D721Med (cell line): Measurements from ENCODE around the gene CFAP210.

ENCODE experiments used
- DNase-seq: peaks from one replicate; pipeline ENCODE4 v3.0.0; 2011; ENCODE audit warnings: low spot score; ENCODE audit not compliant: insufficient read length
- FAIRE-seq: peaks from 2 replicates; lab custom pipeline; 2011; peaks lifted over from hg19 to GRCh38; lab: Jason Lieb, UNC
- TF ChIP-seq, protein P1 (sequence below): IDR thresholded peaks from 2 replicates; pipeline ENCODE4 v1.5.1; 2012; ENCODE audit warnings: mild to moderate bottlenecking, control low read depth; ENCODE audit not compliant: insufficient read depth; ENCODE audit errors: missing control alignments

The CFAP210 gene

DNA sequence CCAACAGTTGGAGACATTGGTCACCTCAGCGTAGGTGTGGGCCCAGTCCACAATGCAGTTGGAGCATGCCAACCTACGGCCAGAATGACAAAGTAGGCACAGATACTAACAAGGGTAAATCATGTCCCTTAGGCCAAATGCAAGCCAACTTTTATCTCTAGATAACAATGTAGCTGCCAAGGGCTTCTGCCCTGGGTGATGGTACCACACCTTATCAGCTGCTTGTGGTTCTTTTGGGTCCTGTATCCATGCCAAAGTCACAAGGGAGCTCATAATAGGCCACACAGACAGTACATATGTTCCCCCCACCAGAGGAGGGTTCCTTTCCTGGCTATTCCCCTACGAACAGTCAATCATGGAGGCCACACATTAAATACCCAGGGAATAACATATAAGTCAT, 19.1 kb upstream of the CFAP210 start:
- TF ChIP-seq, protein P1, sequence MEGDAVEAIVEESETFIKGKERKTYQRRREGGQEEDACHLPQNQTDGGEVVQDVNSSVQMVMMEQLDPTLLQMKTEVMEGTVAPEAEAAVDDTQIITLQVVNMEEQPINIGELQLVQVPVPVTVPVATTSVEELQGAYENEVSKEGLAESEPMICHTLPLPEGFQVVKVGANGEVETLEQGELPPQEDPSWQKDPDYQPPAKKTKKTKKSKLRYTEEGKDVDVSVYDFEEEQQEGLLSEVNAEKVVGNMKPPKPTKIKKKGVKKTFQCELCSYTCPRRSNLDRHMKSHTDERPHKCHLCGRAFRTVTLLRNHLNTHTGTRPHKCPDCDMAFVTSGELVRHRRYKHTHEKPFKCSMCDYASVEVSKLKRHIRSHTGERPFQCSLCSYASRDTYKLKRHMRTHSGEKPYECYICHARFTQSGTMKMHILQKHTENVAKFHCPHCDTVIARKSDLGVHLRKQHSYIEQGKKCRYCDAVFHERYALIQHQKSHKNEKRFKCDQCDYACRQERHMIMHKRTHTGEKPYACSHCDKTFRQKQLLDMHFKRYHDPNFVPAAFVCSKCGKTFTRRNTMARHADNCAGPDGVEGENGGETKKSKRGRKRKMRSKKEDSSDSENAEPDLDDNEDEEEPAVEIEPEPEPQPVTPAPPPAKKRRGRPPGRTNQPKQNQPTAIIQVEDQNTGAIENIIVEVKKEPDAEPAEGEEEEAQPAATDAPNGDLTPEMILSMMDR = no peak
- no peak for FAIRE-seq
- no peak for DNase-seq

GRCh38 chr2:169712791-169713227, 18.6 kb upstream of the CFAP210 start:
- TF ChIP-seq, protein P1 = no peak
- DNase-seq = no peak
- FAIRE-seq = no peak

- DNase-seq (no peak), FAIRE-seq (no peak)
- TF ChIP-seq, protein P1 = no peak
These were observed 17.7 kb upstream of the CFAP210 start for GRCh38 chr2:169711751-169712509.

- TF ChIP-seq, protein P1 = no peak
- no peak for FAIRE-seq
- DNase-seq = no peak
These were observed 15.8 kb upstream of the CFAP210 start for GRCh38 chr2:169709981-169710380.

DNA sequence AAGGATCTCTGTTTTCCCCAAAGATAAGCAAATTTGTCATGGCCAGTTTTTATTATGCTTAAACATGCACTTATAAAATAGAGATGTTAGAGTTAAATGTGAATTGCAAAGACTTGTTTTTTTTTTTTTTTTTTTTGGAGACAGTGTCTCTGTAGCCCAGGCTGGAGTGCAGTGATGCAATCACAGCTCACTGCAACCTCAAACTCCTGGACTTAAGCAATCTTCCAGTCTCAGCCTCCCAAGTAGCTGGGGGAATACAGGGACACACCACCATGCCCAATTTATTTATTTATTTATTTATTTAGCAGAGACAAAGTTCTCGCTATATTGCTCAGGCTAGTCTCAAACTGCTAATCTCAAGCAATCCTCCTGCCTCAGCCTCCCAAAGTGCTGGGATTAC, 15.1 kb upstream of the CFAP210 start:
- TF ChIP-seq, protein P1 = no peak
- no peak for FAIRE-seq
- DNase-seq = no peak

- TF ChIP-seq, protein P1 = no peak
- DNase-seq (no peak), FAIRE-seq (no peak)
These were observed 13.4 kb upstream of the CFAP210 start for GRCh38 chr2:169707626-169708025.

DNA sequence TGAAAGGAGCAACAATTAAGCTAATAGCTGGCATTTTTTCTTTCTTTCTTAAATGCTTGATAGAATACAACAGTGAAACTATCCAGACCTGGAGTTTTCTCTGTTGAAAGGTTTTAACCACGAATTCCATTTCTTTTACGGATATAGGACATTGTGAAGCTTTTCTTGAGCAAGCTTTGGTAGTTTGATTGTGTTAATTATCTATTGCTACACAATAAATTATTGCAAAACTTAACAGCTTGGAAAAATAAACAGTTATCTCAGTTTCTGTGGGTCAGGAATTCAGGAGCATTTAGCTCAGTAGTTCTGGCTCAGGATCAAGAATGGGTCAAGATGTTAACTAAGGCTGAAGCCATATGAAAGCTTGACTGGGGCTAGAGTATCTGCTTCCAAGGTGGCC, 11.7 kb upstream of the CFAP210 start:
- no peak for DNase-seq
- TF ChIP-seq, protein P1 = no peak
- no peak for FAIRE-seq
